GM19025 (cell line): Measurements from ENCODE around the gene ERC2.
"Not testable (repeated sequence)": the region's sequence is repeated elsewhere in the genome, so short reads cannot be mapped to it uniquely, and the experiment has no call there.

ENCODE experiments used
- ATAC-seq: cut with Tn5 transposase; IDR thresholded peaks from one replicate; pipeline ENCODE4 v1.9.1; 2021; ENCODE audit warnings: mild to moderate bottlenecking, low read depth, moderate library complexity; ENCODE audit not compliant: unreplicated experiment

ERC2 gene

GRCh38 chr3:56042326-56042951 is 425.8 kb downstream of the ERC2 start:
- ATAC-seq = no peak

GRCh38 chr3:56025326-56025725 is 442.9 kb downstream of the ERC2 start:
- no peak for ATAC-seq

- no peak for ATAC-seq
Measured at GRCh38 chr3:56023546-56023945, 444.7 kb downstream of the ERC2 start.

GRCh38 chr3:56022619-56023018 is 445.6 kb downstream of the ERC2 start:
- ATAC-seq = no peak

GRCh38 chr3:56019490-56020146 is 448.6 kb downstream of the ERC2 start:
- ATAC-seq = no peak

- ATAC-seq = not testable (repeated sequence)
Measured at GRCh38 chr3:56015374-56015773, 452.9 kb downstream of the ERC2 start.

GRCh38 chr3:56012721-56013120 is 455.5 kb downstream of the ERC2 start:
- no peak for ATAC-seq

- no peak for ATAC-seq
Measured at GRCh38 chr3:56005196-56005805, 463.0 kb downstream of the ERC2 start.

GRCh38 chr3:56003129-56003528 is 465.1 kb downstream of the ERC2 start:
- ATAC-seq = no peak

GRCh38 chr3:56001991-56002390 is 466.3 kb downstream of the ERC2 start:
- no peak for ATAC-seq

GRCh38 chr3:56001537-56001936 is 466.7 kb downstream of the ERC2 start:
- no peak for ATAC-seq

GRCh38 chr3:55989366-55989765 is 478.9 kb downstream of the ERC2 start:
- ATAC-seq = no peak

GRCh38 chr3:55988905-55989304 is 479.4 kb downstream of the ERC2 start:
- ATAC-seq = no peak

- ATAC-seq = no peak
Measured at GRCh38 chr3:55984626-55985025, 483.6 kb downstream of the ERC2 start.

GRCh38 chr3:55978953-55979352 is 489.3 kb downstream of the ERC2 start:
- ATAC-seq = no peak

GRCh38 chr3:55974421-55975165 is 493.7 kb downstream of the ERC2 start:
- no peak for ATAC-seq

- ATAC-seq = no peak
Measured at GRCh38 chr3:55969634-55970033, 498.6 kb downstream of the ERC2 start.

GRCh38 chr3:55968331-55968730 is 499.9 kb downstream of the ERC2 start:
- no peak for ATAC-seq

- no peak for ATAC-seq
Measured at GRCh38 chr3:55966566-55966965, 501.7 kb downstream of the ERC2 start.

GRCh38 chr3:55965776-55966175 is 502.5 kb downstream of the ERC2 start:
- no peak for ATAC-seq

GRCh38 chr3:55964491-55964985 is 503.7 kb downstream of the ERC2 start:
- no peak for ATAC-seq
